Left cardiac atrium (tissue), 4 donors: ENCODE results near the gene C5AR2. TPM values are rescaled to one million over a fixed set of nuclear protein-coding genes. Genes with fewer than 3 reads are reported as not detected.
A peak's percentile ranks its signal among the peaks of the same experiment; 100 is the strongest.
"Not testable (repeated sequence)": the region's sequence is repeated elsewhere in the genome, so short reads cannot be mapped to it uniquely, and the experiment has no call there.

Experiments
- ATAC-seq, 2 donors: fragments of 200-7000 bp; cut with Tn5 transposase; one replicate each; pipeline ENCODE4 v1.9.1; 2020; ENCODE audit warnings: mild to moderate bottlenecking in 2 of 2, moderate library complexity in 2 of 2
- DNase-seq: peaks from one replicate; pipeline ENCODE4 v3.0.0-alpha.2; 2020
- intact Hi-C, 2 donors: fragments of 100-400 bp; cut with DNase I; formaldehyde crosslinking; loops; one replicate each; pipeline versions ENCODE4 v1.14.1 to v1.15.1; 2022 to 2023
- total RNA-seq, 2 donors: library from RNA; stranded (reverse); fragmentation: NEBNext Ultra II Directional; extraction: Animal tissue kit (Norgen Biotek cat#: 25700); gene quantifications; one replicate each; pipeline ENCODE4 v1.2.1, GENCODE V29; 2021
- donor health status: DM: no; HTN: yes; CAD: no.
- donor health status: DM: no; HTN: yes; CAD: no; lungs with severe emphysema.
- donor health status: DM: yes; HTN: yes; CAD: no.
- donor health status: Dilated cardiomyopathy.

Gene C5AR2
- total RNA-seq, 2 donors from 2014 or later, result 0.81 to 2.4 TPM

DNA sequence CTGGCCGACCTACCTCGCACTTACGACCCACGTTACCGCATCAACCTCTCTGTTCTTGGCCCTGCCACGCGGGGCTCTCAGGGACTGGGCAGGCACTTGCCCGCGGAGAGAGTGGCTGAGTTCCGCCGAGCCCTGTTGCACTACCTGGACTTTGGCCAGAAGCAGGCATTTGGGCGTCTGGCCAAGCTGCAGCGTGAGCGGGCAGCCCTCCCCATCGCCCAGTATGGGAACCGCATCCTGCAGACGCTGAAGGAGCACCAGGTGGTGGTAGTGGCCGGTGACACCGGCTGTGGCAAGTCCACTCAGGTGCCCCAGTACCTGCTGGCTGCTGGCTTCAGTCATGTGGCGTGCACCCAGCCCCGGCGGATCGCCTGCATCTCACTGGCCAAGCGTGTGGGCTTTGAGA is 21.3 kb downstream of the C5AR2 start:
- intact Hi-C loops, result no loop called here
- DNase-seq (no peak), ATAC-seq (no peak)

DNA sequence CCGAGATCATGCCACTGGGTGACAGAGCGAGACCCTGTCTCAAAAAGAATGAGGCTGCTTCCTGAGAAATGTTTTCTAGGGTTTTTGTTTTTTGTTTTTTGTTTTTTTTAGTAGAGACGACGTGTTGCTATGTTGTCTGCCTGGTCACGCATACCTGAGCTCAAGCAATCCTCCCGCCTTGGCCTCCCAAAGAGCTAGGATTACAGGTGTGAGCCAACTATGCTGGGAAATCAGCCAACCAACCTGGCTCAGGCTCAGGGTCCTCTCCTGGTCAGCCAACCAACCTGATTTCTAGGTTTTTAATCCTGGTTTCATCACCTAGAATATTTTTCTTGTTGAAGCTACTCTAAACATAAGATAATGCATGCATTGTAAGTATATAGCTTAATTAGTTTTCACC is 24.9 kb downstream of the C5AR2 start:
- intact Hi-C loops, result no loop called here

DNA sequence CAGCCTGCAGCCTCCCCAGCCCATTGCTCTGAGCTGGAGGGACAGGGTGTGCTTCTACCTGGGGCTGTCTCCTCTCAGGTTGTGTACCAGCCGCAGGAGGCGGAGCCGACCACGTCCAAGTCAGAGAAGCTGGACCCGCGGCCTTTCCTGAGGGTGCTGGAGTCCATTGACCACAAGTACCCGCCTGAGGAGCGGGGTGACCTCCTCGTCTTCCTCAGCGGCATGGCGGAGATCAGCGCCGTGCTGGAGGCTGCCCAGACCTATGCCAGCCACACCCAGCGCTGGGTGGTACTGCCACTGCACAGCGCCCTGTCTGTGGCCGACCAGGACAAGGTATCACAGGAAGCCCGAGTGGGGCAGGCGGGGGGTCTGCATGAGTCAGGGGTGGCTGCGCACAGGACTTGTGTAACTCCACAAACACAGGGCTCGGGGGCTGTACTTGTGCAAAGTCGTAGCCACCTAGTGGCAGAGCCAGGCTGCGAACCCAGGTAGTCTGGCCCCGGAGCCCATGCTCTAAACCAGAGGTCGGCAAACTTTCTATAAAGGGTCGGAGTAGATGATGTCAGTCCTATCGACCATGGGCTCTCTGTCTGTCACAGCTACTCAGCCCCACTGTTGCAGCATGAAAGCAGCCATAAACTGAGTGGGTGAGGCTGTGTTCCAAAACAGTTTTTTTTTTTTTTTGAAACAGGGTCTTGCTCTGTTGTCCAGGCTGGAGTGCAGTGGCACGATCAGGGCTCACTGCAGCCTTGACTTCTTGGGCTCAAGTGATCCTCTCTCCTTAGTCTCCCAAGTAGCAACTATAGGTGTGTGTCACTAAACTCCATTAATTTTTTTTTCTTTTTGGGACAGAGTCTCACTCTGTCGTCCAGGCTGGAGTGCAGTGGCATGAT is 26.1 kb downstream of the C5AR2 start:
- no peak for ATAC-seq
- no peak for DNase-seq
- intact Hi-C loops, result no loop called here

More for the DNA sequence above, 24.9 kb downstream of the C5AR2 start:
- no peak for DNase-seq
- no peak for ATAC-seq

DNA sequence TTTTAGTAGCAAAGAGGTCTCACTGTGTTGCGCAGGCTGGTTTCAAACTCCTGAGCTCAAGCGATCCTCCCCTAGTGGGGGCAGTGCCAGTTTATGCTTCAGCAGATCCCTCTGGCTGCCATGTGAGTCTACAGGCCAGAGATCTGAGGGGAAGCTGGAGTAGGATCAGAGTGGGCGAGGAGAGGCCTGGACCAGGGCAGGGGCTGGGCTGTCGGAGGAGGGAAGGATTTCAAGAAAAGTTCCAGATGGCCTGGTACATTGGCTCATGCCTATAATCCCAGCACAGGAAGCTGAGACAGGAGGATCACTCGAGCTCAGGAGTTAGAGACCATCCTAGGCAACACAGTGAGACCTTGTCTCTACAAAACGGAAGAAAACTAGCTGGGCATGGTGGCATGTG is 27.0 kb downstream of the C5AR2 start:
- intact Hi-C loops, result no loop called here
- ATAC-seq (no peak), DNase-seq (no peak)

DNA sequence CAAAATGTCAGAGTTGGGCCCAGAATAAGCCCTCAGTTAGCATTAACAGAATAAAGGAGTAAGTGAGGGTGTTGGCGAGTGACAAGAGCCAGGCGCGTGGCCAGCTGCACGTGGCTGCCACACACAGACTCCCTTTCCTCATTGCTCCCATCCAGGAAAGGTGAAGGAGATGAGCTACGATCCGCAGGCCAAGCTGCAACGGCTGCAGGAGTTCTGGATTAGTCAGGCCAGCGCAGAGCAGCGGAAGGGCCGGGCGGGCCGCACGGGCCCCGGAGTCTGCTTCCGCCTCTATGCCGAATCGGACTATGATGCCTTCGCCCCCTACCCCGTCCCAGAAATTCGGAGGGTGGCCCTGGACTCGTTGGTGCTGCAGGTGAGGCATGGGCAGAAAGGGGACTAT is 30.3 kb downstream of the C5AR2 start:
- ATAC-seq, result no peak
- intact Hi-C loops, result no loop called here
- DNase-seq, result no peak

DNA sequence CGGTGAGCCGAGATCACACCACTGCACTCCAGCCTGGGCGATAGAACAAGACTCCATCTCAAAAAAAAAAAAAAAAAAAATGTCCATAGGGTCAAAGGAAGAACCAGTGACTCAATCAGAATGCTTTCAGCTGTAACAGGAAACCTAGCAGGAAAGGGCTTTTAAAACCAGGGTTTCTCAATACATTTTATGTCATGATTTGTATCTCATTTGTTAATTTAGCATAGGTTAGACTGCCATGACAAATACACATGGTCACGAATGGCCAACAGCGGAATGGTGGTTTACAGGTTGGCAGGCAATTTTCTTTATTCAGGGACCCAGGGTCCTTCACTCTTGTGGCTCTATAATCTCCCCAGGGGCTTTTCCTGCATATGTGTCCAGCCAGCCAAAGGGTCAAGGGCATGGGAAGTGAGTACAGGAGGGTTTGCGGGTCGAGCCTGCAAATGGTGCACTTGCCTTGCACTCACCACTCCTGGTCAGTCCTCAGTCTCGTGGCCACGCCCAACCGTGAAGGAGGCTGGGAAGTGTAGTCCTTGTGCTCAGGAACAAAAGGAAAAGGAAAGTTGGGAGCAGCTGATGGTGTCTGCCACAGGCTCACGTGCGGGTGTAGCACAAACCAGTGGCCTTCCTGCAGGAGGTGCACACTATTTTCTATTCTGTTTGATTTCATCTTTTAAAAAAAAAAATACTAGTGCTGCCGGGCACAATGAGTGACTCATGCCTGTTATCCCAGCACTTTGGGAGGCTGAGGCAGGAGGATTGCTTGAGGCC is 32.0 kb downstream of the C5AR2 start:
- DNase-seq (no peak), ATAC-seq (peak in 1 of 2 donors; percentile 24)
- intact Hi-C loops, result no loop called here

DNA sequence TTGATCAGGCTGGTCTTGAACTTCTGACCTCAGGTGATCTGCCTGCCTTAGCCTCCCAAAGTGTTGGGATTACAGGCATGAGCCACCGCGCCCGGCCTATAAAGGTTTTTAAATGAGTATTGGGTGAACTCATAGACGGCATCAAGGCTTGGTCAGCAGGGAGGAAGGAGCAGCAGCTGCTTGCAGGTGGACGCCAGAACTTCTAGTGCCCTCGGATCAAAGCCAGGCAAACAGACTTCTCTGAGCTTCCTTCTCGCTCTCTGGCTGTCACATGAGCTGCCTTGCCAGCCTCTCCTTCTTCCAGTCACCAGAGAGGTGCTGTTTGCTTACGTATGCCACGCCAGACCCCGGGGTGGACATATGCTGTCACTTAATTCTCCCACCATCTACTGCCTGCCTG is 33.5 kb downstream of the C5AR2 start:
- intact Hi-C loops, DNase-seq, ATAC-seq: not testable (repeated sequence)

DNA sequence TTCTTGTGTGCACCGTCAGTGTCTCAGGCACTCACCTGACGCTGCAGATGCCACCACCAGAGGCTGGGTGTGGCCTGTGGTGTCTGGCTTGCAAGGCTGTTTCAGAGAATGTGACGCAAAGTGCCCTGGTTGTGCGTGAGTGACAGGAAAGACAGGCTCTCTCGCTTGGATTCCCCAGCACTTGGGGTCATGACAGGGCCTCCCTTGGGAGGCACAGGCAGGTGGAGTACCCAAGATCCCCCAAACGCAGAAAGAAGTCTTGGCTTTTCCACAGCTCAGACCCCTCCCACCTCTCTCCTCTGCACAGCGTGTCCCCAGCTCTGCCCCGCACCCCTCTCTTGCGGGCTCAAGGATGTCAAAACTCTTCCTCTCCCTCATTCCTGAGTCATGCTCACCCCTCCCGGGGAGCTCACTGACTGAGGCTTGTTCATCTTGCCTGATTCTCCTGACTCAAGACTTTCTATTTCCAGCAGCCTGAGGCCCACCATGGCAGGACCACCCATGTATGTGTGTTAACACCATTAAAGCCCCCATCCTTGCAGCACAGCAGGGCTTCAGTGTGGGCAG is 38.2 kb downstream of the C5AR2 start:
- peak in 1 of 2 donors; percentile 49 for ATAC-seq
- DNase-seq, result no peak
- intact Hi-C loops, result no loop called here

DNA sequence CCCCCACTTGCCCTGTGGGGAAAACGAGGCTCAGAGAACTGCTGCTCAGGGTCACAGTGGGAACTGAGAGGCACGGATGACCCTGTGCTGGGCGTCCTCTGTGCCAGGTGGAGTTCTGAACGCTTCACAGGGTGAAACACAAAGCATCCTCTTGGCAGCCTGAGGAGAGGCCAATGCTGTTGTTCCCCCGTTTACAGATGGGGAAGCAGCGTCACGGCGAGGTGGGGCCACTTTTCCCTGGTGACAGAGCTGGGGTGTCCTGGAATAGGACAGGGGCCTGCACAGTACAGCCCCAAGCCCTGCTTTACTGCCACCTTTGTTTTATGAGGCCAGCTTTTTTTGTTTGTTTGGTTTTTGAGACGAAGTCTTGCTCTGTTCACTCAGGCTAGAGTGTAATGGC is 39.3 kb downstream of the C5AR2 start:
- intact Hi-C loops, result no loop called here
- ATAC-seq, result no peak
- no peak for DNase-seq

DNA sequence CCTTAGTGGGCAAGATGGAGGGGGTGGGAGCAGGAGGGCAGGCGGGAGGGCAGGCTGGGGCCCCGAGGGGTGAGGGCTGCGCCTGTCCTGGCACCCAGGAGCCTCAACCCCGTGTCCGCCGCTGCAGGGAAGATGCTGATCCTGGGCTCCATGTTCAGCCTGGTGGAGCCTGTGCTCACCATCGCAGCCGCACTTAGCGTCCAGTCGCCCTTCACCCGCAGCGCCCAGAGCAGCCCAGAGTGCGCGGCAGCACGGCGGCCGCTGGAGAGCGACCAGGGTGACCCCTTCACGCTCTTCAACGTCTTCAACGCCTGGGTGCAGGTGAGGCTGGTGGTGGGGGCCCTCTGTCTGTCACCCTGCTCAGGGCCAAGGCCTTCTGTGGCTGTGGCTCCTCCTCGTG is 40.6 kb downstream of the C5AR2 start:
- no peak for ATAC-seq
- intact Hi-C loops, result no loop called here
- DNase-seq, result no peak

DNA sequence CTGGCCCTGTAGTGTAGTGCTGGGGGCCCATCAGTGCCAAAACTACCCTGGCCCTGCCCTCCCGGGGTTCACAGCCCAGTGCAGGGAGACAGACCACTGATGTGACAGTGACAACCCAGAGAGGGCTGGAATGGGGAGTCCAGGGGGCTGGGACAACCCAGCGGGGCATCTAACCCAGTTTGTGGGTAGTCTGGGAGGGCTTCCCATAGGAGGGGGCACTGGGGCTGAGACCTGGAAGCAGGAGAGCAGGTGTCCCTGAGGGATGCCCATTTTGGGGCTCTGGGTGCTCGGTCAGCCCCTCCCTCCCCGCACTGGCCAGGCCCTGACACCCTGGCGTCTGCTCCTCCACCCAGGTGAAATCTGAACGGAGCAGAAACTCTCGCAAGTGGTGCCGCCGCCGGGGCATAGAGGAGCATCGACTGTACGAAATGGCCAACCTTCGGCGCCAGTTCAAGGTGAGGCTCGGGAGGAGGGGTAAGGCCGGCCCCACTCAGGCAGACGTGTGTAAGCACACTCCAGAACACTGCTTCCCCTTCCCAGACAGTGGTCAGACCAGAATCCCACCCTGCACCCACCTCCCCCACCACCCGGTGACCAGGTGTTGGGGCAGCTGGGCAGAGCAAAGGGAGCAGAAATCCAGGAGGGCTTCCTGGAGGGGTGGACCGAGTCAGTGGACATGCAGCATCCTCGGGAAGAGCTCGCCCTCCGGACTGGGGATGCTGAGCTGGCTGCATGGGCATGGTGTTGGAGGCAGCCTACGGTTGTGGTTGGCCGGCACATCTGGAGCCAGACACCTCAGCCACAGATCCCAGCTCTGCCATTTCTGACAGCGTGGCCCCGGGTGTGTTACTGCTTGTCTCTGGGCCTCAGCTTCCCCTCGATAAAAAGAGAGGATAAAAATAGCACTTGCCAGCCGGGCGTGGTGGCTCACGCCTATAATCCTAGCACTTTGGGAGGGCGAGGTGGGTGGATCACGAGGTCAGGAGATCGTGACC is 41.6 kb downstream of the C5AR2 start:
- DNase-seq, result no peak

DNA sequence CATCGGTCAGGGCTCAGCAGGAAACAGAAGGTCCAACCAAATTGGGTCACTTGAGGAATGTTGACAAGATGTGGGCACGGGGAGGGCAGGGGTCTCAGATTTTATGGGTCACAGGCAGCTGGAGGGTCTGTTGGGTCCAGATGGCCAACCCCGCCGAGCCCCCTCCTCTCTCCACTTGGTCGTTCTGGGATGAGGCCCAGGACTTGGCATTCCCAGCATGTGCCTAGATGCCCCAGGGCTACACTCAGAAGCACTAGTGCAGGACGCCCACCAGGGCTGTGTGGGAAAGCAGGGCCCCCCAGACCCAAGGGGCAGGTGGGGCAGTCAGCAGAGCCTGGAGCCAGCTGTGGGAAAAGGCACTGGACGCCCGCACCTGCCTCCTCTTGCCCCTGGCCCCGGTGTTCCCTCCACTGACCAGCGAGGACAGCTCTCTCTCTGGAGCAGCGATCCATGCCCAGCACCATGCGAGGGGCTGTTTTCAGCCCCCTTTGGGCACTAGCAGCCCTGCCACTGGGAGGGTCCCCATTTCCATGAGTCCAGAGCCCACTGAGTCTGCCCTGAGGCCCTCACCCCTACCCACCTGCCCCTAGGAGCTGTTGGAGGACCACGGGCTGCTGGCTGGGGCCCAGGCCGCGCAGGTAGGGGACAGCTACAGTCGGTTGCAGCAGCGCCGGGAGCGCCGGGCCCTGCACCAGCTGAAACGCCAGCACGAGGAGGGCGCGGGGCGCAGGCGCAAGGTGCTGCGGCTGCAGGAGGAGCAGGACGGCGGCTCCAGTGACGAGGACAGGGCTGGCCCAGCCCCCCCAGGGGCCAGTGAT is 43.1 kb downstream of the C5AR2 start:
- ATAC-seq, result no peak
- no peak for DNase-seq
- intact Hi-C loops, result no loop called here

More for the DNA sequence above, 41.6 kb downstream of the C5AR2 start:
- ATAC-seq, result no peak
- intact Hi-C loops, result no loop called here

DNA sequence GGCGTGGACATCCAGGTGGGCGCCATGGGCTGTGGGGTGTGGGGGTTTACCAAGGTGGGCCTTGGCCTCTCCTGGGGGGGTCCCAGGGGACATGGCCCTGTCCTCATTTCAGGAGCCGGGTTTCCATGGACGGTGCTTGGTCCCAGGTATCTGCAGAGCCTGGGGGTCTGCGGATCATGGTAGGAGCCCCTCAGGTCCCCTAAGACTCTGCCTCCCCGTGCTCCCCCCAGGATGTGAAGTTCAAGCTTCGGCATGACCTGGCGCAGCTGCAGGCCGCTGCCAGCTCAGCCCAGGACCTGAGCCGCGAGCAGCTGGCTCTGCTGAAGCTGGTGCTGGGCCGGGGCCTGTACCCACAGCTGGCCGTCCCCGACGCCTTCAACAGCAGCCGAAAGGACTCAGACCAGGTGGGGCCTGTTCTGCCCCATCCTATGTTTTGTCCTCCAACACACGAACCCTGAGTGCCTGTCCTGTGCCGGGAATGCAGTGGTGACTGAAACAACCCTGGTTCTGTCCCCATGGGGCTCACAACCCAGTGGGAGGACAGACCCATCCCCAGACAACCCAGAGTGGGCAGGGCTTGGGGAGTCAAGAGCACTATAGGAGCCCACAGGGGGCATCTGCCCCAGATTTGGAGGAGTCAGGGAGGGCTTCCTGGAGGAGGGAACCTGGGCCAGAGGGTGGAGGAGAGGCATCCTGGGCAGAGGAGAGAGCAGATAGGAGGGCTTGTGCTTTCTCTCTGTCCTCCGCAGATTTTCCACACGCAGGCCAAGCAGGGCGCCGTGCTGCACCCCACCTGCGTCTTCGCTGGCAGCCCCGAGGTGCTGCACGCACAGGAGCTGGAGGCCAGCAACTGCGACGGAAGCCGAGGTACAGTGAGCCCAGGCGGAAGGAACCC is 44.0 kb downstream of the C5AR2 start:
- intact Hi-C loops, result no loop called here
- no peak for DNase-seq
- no peak for ATAC-seq

DNA sequence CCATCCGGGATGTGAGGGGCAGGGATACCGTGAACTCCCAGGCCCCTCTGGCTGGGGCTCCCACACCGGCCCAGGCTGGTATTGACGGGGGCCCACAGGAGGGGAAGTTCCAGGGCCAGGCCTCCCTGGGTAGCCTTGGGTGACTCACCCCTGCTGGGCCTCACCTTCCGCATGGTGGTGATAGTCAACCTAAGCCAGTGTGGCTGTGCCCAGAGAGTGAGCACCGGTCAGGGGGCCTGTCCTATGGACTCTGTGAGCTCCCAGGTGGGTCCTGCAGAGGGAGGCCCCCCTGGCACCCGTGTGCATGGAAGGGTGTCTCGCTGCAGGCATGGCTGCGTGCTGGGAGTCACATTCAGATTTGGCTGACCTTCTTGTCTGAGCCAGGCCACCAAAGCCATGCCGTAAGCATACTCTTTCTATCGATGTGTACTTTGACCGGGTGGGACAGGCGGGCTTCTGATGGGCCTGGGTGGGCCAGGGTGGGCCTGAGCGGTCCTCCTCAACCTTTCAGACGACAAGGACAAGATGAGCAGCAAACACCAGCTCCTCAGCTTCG is 44.7 kb downstream of the C5AR2 start:
- no peak for ATAC-seq

DNA sequence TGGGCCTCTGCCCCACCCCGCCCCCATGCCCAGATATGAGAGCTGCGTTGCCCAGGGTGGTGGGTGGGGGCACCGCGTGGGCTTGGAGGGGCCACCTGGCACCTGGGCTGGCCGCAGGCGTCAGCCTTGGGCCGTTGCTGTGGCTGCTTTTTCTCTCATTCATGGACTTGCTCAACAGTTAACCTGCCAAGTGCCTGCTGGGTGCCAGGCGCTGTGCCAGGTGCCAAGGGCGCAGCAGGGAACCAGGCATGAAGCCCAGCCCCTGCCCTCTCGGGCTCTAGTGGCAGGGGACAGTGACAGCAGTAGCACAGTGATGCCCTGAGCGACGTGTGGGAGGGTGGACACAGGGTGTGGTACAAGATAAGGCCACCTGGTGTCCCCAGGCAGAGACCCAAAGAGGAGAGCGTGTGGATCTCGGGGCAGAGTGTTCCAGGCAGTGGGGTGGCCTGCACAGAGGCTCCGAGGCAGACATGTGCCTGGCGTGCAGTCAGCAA is 45.3 kb downstream of the C5AR2 start:
- intact Hi-C loops, result no loop called here
- DNase-seq, result peak; percentile 53
- peak; percentile 86 to 89 for ATAC-seq

More for the DNA sequence above, 44.7 kb downstream of the C5AR2 start:
- no peak for DNase-seq
- intact Hi-C loops, result no loop called here

DNA sequence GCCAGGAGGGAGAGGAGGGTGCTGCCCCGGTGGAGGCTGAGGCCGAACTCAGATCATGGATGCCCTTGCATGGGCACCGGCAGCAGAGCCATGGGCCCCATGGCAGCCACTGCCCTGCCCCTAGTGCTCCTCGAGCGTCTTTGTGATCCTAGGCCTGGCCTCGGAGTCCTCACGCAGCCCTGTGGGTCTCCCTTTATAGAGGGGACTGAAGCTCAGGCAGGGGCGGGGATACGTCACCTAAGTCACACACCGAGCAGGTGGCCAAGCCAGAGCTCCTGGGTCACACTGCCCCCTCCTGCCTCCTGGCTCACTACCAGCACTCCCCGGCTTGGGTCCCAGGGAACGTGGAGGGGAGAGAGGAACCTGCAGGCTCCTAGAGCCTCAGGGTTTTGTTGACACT is 45.8 kb downstream of the C5AR2 start:
- intact Hi-C loops, result no loop called here
- peak in 1 of 2 donors; percentile 1 for ATAC-seq
- no peak for DNase-seq

DNA sequence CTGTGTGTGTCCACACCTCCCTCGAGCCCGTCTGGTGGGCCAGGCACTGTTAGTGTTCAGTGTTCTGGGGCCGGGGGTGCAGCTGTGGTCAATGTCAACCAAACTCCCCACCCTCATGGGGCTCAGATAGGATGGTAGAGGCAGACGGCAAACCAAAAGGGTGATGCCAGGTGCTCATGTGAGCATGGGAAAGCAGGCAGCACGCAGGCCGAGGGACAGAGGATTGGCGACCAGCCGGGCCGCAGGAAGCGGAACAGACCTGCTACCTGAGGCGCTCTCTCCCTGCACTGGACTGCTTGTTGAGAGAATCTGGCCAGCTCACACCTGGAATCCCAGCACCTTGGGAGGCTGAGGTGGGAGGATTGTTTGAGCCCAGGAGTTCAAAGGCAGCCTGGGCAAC is 46.3 kb downstream of the C5AR2 start:
- intact Hi-C loops, result no loop called here
- DNase-seq (no peak), ATAC-seq (no peak)
